HL-60 (cell line): ENCODE measurements around the gene PKD1L1.

Experiments used
- POLR2AphosphoS5 ChIP-seq: IDR thresholded peaks from 2 replicates; pipeline ENCODE4 v1.6.1; 2012; ENCODE audit warnings: low read depth
- TF ChIP-seq, protein P1 (sequence below): IDR thresholded peaks from one replicate; pipeline ENCODE4 v1.5.1; 2011; ENCODE audit warnings: low read length, control low read depth, inconsistent platforms; ENCODE audit not compliant: insufficient read depth

GRCh38 chr7:47813620-47814260 lies 134.5 kb downstream of the PKD1L1 start:
- TF ChIP-seq POLR2AphosphoS5 = no peak
- TF ChIP-seq, protein P1, sequence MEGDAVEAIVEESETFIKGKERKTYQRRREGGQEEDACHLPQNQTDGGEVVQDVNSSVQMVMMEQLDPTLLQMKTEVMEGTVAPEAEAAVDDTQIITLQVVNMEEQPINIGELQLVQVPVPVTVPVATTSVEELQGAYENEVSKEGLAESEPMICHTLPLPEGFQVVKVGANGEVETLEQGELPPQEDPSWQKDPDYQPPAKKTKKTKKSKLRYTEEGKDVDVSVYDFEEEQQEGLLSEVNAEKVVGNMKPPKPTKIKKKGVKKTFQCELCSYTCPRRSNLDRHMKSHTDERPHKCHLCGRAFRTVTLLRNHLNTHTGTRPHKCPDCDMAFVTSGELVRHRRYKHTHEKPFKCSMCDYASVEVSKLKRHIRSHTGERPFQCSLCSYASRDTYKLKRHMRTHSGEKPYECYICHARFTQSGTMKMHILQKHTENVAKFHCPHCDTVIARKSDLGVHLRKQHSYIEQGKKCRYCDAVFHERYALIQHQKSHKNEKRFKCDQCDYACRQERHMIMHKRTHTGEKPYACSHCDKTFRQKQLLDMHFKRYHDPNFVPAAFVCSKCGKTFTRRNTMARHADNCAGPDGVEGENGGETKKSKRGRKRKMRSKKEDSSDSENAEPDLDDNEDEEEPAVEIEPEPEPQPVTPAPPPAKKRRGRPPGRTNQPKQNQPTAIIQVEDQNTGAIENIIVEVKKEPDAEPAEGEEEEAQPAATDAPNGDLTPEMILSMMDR = no peak
